Activated CD4-positive, CD25-positive, alpha-beta regulatory T cell treated with anti-CD3 and anti-CD28 coated beads, Interleukin-2, amount 50 U/mL, for 72 hours (primary cell): ENCODE data around the gene CDC42EP5.
"Not testable (repeated sequence)": the region's sequence is repeated elsewhere in the genome, so short reads cannot be mapped to it uniquely, and the experiment has no call there.

Experiments
- DNase-seq: peaks from one replicate; pipeline ENCODE4 v3.0.0; 2021

Gene CDC42EP5

DNA sequence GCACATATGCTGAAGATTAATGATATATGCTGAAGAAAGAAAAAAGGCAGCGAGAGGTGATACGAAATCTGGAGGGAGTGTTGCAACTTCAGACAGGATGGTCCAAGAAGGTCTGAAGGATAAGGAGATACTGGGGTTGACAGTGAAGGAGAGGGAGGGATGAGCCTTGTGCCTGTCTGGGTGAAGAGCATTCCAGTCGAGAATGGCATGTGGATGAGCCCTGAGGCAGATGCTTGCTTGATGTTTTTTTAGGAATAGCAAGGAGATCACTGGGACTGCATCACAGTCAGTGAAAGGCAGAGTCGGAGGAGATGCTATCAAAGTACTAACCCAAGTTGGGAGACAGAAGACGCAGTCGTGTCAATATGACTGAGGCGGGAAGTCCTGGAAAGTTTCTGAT is 16.2 kb upstream of the CDC42EP5 start:
- no peak for DNase-seq

DNA sequence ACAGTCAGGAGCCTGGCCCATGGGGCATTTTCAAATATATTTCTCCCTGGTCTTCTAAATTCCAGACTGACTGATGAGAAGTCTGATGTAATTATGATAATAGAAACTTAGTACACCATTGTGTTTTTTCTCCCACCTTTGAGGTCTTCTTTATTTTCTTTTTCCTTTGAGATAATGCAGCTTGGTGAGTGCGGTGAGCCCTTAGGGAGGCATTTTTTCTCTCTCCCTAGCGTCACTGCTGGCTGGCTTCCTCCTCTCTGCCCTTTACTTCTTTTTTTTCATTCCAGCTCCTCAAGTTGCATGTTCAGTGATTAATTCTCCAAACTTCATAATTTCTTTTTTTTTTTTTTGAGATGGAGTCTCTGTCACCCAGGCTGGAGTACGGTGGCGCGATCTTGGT is 12.8 kb upstream of the CDC42EP5 start:
- no peak for DNase-seq

DNA sequence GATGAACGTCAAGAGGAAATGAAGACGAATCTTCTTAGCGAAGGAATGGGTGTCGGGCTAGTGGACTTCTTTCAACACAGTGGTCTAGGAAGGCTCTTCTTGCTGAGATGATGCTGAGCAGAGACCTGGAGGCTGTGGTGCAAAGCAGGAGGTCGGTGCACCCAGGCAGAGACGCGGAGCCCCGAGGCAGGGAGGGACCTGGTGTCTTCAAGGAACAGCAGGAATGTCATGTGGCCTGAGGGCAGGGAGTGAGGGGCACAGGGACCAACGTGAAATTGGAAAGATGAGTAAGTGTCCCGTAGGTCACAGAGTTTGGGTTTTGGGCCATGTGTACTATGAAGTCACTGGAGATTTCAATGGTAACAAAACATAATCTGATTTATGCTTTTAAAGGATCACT is 11.4 kb upstream of the CDC42EP5 start:
- no peak for DNase-seq

DNA sequence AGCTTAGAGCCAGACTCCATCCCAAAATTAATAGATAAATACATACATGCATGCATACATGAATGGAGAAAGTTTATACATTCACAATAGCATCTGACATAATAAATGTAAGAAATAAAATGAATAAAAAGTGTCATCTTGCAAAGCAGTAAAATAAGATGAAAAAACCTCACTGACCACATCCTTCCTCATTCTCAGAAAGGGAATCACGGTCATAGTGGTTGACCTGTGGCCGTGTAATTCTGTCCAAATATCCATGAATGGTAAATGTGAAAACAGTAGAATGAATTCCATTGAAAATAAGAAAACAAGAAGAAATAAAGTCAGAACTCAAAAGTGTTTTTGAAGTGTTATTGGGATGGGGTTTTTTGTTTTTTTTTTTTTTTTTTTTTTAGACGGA is 9.8 kb upstream of the CDC42EP5 start:
- DNase-seq, result no peak

DNA sequence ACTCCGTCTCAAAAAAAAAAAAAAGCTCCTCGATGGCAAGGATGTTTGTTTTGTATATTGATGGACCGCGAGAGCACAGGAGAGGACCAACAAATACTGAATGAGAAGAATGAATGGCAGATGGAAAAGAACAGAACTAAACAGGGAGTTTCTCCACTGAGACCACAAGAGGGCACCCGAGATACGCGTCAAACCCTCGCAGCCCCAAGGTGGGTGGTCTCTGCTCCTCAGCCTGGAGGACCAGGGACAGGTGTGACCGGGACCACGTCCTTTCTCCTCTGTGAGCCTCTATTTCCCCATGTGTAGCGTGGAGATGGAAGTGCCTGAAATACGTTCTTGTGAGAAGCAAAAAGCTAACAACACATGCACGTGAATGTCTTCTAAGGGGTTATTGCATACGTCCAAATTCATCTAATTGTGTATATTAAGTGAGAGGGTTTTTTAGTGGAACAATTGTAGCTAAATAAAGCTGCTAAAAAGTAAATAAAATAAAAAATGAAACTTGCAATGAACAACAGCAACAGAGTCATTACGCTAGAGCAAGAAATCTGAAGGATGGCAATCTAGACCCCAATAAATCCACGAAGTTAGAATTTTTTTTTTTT is 8.3 kb upstream of the CDC42EP5 start:
- DNase-seq, result peak; percentile 57

DNA sequence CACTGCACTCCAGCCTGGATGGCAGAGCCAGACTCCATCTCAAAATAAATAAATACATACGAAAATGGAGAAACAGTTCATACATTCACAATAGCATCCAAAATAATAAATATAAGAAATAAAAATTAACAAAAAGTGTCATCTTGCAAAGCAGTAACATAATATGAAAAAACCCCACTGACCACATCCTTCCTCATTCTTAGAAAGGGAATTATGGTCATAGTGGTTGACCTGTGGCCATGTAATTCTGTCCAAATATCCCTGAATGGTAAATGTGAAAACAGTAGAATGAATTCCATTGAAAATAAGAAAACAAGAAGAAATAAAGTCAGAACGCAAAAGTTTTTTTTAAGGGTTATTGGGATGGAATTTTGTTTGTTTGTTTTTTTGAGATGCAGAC is 7.0 kb upstream of the CDC42EP5 start:
- DNase-seq, result no peak

DNA sequence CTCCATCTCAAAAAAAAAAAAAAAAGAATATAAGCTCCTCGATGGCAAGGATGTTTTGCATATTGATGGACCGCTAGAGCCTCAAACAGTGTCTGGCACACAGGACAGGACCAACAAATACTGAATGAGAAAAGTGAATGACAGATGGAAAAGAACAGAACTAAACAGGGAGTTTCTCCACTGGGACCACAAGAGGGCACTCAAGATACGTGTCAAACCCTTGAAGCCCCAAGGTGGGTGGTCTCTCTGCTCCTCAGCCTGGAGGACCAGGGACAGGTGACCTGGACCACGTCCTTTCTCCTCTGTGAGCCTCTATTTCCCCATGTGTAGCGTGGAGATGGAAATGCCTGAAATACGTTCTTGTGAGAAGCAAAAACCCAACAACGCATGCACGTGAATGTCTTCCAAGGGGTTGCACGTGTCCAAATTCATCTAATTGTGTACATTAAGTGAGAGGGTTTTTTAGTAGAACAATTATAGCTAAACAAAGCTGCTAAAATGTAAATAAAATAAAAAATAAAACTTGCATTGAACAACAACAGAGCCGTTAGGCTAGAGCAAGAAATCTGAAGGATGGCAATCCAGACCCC is 5.7 kb upstream of the CDC42EP5 start:
- DNase-seq, result no peak

DNA sequence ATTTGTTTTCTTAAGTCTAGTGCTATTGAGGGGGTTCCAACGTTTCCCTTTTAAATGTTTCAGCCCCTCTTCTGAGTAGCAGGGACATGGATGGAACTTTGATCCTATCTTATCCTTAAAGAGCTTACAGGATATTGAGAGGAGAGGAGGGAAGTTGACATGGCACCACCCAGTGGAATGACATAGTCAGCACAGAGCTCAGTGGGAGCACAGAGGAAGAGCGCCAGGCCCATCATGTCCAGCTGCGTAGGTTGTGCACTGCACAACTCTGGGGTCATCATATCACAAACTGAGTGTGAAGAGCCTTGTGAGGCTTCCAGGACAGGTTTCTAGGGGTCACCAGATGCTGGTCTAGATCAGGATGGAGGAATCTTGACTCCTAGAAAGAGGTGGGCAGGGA is 4.6 kb upstream of the CDC42EP5 start:
- no peak for DNase-seq

DNA sequence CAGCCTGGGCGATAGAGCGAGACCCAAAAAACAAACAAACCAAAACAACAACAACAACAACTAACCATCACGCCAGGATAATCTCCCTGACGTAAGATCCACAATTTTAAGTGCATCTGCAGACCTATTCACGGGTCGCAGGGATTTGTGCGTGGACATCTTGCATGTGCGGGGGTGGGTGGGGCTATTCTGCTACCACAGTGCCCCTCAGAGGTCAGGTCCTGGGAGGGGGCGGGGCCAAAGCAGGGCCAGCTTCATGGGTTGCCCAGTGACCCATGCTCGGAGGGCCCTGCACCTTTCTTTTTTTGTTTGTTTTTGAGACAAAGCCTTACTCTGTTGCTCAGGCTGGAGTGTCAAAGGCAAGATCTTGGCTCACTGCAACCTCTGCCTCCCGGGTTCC is 2.6 kb upstream of the CDC42EP5 start:
- DNase-seq, result no peak

DNA sequence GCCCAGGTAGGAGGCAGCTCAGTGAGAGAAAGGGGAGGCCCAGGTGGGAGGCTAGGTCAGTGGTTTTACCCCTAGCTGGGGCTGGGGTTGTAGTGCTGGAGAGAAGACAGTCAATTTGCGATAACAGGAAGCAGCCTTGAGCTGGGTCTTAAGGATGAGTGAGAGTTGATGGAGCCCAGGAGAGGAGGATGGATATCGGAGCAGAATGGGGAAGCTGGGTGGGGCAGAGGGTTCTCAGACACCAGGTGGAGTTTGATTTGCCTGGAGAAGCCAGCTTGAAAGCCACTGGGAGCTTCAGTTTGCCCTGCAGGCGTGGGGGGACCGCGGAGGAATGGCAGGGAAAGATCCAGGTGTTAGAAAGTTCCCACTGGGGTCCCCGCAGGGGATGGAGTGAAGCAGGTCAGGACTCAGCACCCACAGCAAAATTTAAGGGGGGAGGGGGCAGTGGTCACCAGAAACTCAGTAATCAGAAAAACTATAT is 836 bp upstream of the CDC42EP5 start:
- no peak for DNase-seq

DNA sequence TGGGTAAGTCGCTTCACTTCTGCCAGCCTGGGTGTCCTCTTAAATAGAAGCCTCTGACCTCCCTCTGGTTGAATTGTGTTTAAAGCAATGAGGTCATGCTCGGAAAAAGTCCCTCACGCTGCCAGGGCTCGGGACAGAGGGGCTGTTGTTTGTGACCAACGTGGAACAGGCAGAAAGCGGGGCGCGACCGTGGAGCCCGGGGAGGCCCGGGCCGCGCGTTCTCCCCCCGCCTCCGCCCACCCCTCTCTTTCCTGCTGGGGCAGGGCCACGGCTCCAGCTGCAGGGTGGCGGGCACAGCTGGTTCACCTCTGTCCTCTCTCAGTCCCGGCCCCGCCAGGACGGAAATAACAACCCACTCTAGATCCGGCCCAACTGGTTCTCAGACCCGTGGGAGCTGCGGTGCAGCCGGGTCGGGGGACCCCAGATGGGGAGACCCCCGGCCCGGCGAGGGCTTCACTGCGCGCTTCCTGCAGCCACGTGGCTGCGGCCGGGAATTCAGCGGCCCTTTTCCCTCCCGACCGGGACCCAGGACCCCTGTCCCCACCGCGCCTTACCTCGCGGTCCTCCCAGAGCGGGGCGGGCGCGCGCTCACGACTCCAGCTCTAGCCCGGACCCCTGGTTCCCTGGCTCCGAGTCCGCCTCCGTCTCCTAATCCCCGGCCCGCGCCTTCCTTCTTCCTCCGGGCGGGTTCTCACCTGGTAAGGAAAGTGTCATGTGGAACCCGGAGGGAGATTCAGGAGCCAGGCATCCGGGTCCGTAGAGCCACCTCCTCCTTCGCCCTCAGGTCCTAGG is 1.9 kb downstream of the CDC42EP5 start:
- no peak for DNase-seq

DNA sequence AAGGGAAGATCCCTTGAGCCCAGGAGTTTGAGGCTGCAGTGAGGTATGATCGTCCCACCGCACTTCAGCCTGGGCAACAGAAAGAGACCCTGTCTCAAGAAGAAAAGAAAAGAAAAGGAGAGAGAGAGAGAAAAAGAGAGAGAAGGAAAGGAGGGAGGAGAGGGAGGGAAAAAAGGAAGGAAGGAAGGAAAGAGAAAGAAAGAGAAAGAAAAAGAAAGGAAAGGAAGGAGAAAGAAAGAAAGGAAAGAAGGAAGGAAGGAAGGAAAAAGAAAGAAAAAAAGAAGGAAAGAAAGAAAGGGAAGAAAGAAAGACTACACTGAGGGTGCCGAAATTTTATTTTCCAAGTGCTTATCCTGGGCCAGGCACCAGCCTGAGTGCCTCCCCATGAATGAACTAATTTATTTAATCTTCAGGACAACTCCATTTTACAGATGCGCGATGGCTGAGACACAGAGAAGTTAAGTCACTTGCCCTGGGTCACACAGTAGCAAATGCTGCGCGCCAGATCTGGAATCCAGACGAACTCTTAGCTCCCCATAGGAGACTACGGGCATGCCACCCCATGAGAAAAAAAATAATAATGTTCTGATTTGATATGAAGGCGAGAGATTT is 2.7 kb downstream of the CDC42EP5 start:
- no peak for DNase-seq

DNA sequence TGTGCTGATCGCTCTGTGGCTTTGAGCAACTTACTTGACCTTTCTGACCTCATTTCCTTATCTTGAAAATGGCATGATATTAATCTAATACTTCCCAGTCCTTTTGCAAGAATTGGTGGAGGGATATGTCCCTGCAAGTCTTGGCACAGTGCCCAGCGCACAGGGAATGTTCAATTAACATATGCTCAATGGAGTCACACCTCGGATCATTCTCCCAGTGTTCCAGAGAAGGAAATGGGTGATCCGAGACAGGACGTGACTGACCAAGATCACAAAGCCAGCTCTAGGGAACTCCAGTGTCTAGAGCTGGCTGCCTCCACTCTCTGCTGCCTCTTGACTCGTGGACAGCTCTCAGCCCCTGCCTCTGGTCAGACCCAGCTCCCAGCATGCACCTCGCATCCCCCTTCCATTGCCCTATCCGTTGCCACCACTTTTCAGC is 3.6 kb downstream of the CDC42EP5 start:
- DNase-seq, result no peak

DNA sequence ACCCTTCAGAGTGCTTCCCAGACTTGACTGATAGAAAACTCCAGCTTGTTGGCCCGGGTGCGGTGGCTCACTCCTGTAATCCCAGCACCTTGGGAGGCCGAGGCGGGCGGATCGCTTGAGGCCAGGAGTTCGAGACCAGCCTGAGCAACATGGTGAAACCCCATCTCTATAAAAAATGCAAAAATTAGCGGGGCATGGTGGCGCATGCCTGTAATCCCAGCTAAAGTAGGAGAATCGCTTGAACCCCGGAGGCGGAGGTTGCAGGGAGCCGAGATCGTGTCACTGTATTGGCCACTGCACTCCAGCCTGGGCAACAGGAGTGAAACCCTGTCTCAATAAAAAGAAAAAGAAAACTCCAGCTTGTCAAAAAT is 7.0 kb downstream of the CDC42EP5 start:
- not testable (repeated sequence) for DNase-seq

DNA sequence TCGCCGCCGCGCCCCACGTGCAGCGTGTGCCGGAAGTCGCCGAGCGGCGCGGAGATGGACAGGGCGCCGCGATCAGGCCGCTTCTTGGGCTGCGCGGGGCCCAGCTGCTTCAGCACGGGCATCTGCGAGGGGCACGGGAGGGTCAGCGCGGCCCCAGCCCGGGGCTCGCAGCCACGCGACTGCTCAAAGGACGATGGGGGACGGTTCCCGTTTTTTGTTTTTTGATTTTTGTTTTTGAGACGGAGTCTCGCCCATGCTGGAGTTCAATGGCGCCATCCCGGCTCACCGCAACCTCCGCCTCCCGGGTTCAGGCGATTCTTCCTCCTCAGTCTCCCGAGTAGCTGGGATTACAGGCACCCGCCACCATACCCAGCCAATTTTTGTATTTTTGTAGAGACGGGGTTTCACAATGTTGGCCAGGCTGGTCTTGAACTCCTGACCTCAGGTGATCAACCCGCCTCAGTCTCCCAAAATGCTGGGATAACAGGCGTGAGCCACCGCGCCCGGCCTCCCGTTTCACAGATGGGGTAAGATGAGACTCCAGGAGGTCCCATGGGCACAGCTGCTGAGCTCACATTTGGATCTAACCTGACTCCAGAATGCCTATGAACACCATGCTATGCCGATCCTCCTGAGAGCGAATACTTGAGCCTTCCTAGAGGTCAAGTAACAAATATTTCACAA is 7.5 kb downstream of the CDC42EP5 start:
- DNase-seq, result no peak

DNA sequence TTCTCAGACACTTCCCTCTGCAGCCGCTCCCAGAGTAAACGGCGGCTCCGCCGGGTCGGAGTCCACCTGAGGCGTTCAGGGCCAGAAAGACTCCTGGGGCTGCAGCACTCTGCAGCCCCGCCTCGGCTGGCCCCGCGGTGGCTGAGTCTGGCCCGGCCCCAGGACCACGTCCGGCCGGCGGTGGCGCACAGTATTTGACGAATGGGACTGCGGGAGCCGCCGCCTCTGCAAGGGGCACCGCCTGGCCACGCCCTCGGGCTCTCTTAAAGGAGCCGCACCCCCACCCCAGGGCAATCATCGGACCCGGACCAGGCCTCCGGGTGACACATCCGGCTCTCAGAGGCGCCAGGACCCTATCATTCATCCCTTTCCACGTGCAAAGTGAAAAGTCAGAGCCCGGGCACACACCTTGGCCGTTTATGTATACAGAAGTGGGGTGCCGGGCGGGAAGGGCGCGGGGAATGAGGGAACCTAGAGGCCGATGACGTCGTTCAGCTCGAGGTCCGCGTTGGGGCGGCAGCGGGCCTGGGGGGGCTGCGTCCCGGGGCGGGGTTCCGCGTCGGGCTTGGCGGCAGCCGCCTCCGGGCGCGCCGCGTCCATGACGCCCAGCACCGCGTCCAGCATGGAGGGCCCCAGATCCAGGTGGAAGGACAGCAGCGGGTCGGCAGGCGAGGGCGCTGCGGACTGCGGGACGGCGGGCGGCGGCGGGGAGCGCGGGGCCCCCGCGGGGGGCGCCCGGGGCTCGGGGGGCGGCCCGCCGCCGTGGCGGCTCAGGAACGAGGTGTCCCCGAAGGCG is 8.3 kb downstream of the CDC42EP5 start:
- peak; percentile 80 for DNase-seq

DNA sequence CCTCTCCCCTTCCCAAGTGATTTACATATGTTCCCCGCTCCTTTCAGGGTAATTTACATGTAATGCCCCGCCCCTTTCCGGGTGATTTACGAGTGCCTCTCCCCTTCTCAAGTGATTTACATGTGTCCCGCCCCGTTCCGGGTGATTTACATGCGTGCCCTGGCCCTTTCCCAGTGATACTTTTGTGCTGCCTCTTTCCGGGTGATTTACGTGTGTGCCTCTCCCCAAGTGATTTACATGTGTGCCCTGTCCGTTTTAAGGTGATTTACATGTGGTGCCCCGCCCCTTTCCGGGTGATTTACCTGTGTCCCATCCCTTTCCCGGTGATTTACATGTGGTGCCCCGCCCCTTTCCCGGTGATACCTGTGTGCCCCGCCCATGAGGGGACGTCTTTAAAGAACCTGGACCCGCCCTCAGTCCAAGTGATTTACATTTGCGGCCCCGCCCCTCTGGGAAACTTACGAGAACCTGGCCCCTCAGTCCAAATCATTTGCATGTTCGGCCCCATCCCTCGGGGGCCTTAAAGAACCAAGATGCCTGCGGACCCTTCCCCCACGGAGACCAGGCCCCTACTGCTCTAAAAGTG is 9.0 kb downstream of the CDC42EP5 start:
- peak; percentile 83 for DNase-seq

DNA sequence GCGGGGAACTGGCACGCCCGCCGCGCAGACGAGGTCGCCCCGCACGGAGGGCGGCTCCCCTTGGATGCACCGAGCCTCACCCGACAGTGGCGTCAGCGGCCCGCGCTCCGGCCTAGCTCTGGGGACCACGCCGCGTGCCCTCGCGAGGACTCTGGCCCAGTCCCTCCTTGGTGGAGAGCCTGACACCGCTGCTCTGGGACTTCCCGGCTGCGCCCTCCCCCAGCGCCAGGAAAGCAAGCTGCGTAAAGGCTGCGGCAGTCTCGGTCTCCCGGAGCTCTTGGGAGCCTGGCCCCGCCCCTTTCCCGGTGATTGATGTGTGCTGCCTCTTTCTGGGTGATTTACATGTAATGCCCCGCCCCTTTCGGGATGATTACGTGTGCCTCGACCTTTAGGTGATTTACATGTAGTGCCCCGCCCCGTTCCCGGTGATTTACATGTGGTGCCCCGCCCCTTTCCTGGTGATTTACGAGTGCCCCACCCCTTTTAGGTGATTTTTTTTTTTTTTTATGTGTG is 9.5 kb downstream of the CDC42EP5 start, which contains the start of gene LENG9:
TSS of gene LENG9 (minus strand) at position 248 of the 513 bp plus-strand sequence. CDS start 252 bp downstream, outside the sequence.
- peak; percentile 92 for DNase-seq

DNA sequence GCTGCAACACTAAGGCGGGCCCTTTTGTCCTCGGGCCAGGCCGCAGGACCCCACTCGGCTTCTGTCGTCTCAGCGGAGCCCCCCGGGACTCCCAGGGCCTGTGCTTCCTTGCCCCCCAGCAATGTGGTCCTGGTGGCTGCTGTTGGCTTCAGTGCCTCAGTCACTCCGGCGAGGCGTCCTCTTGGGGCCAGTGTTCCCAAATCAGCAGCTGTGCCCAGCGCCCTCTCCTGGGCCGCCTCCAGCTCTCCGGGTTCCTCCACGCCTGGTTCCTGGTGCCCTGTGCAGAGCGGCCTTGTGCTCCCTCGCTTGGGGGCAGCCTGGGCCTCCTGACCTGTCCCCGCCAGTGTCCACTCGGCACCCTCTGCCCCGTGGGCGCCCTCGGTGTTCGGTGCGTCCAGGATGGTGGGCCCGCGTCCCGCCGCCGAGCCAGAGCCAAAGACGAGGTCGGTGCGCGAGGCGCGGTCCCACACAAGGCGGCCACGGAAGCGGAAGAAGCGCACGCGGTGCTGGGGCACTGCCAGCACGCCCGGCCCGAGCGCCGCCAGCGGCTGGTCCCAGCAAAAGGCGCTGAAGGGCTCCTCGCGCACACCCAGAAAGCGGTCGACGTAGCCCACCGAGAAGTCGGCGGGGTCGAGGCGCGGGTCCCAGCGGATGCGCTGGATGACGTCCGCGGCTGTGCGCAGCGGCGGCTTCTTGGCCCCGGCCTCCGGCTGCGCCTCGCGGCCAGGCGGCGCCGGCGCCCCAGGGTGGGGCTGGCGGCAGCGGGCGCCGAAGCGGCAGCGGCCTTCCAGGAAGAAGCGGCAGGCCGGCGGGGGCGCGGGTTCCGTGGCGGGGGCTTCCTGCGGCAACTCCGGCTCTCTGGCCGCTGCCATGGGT is 10.2 kb downstream of the CDC42EP5 start:
- DNase-seq, result peak; percentile 67

DNA sequence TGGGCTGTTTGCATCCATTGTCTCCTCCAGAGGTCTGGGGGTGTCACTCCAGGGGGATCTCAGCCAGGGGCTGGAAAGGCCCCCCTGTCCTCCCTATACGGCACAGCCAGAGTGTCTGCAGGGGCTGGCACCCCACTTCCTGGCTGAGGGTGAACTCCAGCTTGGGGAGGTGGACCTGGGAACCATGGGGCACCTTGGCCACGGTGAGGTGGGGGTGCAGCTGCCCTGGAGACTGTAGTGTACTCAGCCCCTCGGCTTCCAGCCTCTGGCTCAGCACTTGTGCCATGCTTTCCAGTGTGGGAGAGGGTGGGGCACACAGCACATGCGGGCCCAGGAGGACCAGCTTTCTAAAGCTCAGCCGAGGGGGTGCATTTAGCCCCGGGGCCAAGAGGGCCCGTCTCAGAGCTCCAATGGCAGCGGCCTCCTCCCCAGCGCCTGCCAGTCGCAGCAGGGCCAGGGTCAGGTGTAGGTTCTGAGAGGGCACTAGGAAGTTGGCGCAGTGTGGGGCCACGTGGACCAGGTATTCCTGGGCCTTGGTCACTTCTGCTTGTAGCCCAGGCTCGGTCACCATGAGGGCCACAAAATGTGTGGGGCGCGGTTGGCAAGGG is 10.9 kb downstream of the CDC42EP5 start:
- DNase-seq, result no peak
